HepG2 (cell line): Measurements from ENCODE around the gene PTPRM. TPM values are rescaled to one million over a fixed set of nuclear protein-coding genes. Genes with fewer than 3 reads are reported as not detected.
A peak's percentile ranks its signal among the peaks of the same experiment; 100 is the strongest.

Experiments
- ATM ChIP-seq: fragments of 450-650 bp; IDR thresholded peaks from 2 replicates; pipeline ENCODE4 v1.7.1; 2017; ENCODE audit warnings: mild to moderate bottlenecking, borderline replicate concordance
- CBFB ChIP-seq: sonication (generic); formaldehyde crosslinking; IDR thresholded peaks from 2 replicates; pipeline ENCODE4 v1.4.0; 2020; ENCODE audit warnings: missing genetic modification reagents
- HHEX ChIP-seq: IDR thresholded peaks from 2 replicates; pipeline ENCODE4 v1.6.1; 2016; ENCODE audit warnings: control low read depth
- HNRNPK ChIP-seq: fragments of 200-400 bp; formaldehyde crosslinking; IDR thresholded peaks from 2 replicates; pipeline ENCODE4 v1.6.1; 2018; ENCODE audit warnings: low read length, low read depth, moderate library complexity, mild to moderate bottlenecking; ENCODE audit not compliant: poor library complexity, severe bottlenecking
- JUN ChIP-seq: sonication (generic); formaldehyde crosslinking; IDR thresholded peaks from 2 replicates; pipeline ENCODE4 v1.4.0; 2020; ENCODE audit warnings: mild to moderate bottlenecking, missing genetic modification reagents
- NPAS2 ChIP-seq: sonication (generic); formaldehyde crosslinking; IDR thresholded peaks from 2 replicates; pipeline ENCODE4 v1.8.0; 2022; ENCODE audit warnings: mild to moderate bottlenecking, missing genetic modification reagents, borderline replicate concordance
- SNAPC2 ChIP-seq: sonication (generic); formaldehyde crosslinking; IDR thresholded peaks from 2 replicates; pipeline ENCODE4 v1.8.1; 2022; ENCODE audit warnings: mild to moderate bottlenecking, missing genetic modification reagents
- TEAD3 ChIP-seq: optimal IDR thresholded peaks from 2 replicates; pipeline ENCODE3; 2016; ENCODE audit warnings: borderline replicate concordance
- ZC3H13 ChIP-seq: sonication (generic); formaldehyde crosslinking; IDR thresholded peaks from 2 replicates; pipeline ENCODE4 v1.8.1; 2023; ENCODE audit warnings: mild to moderate bottlenecking, missing genetic modification reagents, moderate library complexity
- ZMYM2 ChIP-seq: sonication (generic); formaldehyde crosslinking; IDR thresholded peaks from 2 replicates; pipeline ENCODE4 v1.8.0; 2022; ENCODE audit warnings: mild to moderate bottlenecking, missing genetic modification reagents
- ZMYM4 ChIP-seq: sonication (generic); formaldehyde crosslinking; IDR thresholded peaks from 2 replicates; pipeline ENCODE4 v1.8.1; 2023; ENCODE audit warnings: mild to moderate bottlenecking, missing genetic modification reagents
- ZNF282 ChIP-seq: fragments of 450-650 bp; IDR thresholded peaks from 2 replicates; pipeline ENCODE4 v1.6.1; 2018; ENCODE audit not compliant: partially characterized antibody
- ZNF670 ChIP-seq: sonication (generic); formaldehyde crosslinking; IDR thresholded peaks from 2 replicates; pipeline ENCODE4 v1.8.0; 2022; ENCODE audit warnings: mild to moderate bottlenecking, missing genetic modification reagents, borderline replicate concordance
- ZSCAN12 ChIP-seq: sonication (generic); formaldehyde crosslinking; IDR thresholded peaks from 2 replicates; pipeline ENCODE4 v1.9.0; 2021; ENCODE audit warnings: mild to moderate bottlenecking, missing genetic modification reagents
- polyA plus RNA-seq, 8 experiments: library from polyadenylated mRNA; depleted of rRNA in 3 of 8; stranded (reverse) in 7 of 8; unstranded in 1 of 8; fragments of >200 nt; fragmentation: Illumina TruSeq in 4 of 8; extraction: Trizol in 4 of 8; gene quantifications; 2 replicates each; pipeline versions ENCODE4 v1.2.1 to v1.2.3, GENCODE V29; 2011 to 2016; ENCODE audit warnings: low read depth in 4 of 8, missing spikeins in 1 of 8, mixed read lengths in 1 of 8; ENCODE audit not compliant: insufficient read depth in 1 of 8
- total RNA-seq, 5 experiments: library from RNA; depleted of rRNA; stranded (reverse); fragments of >200 nt; fragmentation: Illumina TruSeq; extraction: Trizol; gene quantifications; 2 replicates each; pipeline ENCODE4 v1.2.3, GENCODE V29; 2016; ENCODE audit warnings: low read depth in 1 of 5
- TF ChIP-seq, protein P1 (sequence below): sonication (generic); formaldehyde crosslinking; IDR thresholded peaks from 2 replicates; pipeline ENCODE4 v1.4.0; 2020; ENCODE audit warnings: missing genetic modification reagents
- TF ChIP-seq, protein P2 (sequence below): sonication (generic); formaldehyde crosslinking; IDR thresholded peaks from 2 replicates; pipeline ENCODE4 v1.8.0; 2022; ENCODE audit warnings: mild to moderate bottlenecking, missing genetic modification reagents; ENCODE audit not compliant: insufficient replicate concordance
- TF ChIP-seq, protein P3 (sequence below): IDR thresholded peaks from 2 replicates; pipeline ENCODE4 v1.6.1; 2016; ENCODE audit warnings: low read depth, missing genetic modification reagents, missing compliant biosample characterization

The PTPRM gene
- total and polyA plus RNA-seq, 2 of the 13 experiments (the other 11 are each of a cell fraction or from before 2014, with no cell fraction given), result 12.6 to 108 TPM

DNA sequence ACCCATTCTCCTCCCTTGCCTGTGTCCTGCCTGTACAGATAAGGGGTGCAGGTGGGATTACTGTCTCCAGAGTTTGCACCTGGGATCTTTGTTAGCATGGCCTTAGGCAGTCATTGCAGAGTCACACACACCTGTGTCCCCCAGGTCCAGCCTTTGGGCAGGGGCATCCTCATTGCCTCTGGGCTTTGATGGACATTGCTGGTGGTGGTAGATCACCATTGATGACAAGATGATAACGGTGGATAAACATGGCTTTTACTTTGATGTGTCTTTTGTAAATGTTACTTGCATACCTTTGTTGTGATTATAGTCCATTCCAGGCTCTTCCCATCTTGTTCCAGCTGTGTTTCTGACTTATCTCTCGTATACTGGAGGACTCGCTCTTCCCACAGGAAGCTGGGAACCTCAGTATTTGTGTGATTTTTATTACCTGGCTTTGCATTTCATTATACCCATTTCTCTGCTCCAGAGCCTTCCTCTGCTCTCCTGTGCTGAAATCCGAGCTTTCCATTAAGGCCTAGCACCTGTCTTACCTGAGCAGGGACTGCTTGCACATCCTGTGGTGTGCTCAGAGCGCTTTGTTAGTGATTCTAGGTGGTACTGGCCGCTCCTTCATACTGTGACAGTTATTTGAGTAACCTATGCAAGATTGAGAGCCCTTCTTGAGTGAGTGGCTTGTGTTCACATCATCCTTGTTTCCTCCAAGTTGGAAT lies 79.2 kb downstream of the PTPRM start (continued):
- TF ChIP-seq, protein P1, sequence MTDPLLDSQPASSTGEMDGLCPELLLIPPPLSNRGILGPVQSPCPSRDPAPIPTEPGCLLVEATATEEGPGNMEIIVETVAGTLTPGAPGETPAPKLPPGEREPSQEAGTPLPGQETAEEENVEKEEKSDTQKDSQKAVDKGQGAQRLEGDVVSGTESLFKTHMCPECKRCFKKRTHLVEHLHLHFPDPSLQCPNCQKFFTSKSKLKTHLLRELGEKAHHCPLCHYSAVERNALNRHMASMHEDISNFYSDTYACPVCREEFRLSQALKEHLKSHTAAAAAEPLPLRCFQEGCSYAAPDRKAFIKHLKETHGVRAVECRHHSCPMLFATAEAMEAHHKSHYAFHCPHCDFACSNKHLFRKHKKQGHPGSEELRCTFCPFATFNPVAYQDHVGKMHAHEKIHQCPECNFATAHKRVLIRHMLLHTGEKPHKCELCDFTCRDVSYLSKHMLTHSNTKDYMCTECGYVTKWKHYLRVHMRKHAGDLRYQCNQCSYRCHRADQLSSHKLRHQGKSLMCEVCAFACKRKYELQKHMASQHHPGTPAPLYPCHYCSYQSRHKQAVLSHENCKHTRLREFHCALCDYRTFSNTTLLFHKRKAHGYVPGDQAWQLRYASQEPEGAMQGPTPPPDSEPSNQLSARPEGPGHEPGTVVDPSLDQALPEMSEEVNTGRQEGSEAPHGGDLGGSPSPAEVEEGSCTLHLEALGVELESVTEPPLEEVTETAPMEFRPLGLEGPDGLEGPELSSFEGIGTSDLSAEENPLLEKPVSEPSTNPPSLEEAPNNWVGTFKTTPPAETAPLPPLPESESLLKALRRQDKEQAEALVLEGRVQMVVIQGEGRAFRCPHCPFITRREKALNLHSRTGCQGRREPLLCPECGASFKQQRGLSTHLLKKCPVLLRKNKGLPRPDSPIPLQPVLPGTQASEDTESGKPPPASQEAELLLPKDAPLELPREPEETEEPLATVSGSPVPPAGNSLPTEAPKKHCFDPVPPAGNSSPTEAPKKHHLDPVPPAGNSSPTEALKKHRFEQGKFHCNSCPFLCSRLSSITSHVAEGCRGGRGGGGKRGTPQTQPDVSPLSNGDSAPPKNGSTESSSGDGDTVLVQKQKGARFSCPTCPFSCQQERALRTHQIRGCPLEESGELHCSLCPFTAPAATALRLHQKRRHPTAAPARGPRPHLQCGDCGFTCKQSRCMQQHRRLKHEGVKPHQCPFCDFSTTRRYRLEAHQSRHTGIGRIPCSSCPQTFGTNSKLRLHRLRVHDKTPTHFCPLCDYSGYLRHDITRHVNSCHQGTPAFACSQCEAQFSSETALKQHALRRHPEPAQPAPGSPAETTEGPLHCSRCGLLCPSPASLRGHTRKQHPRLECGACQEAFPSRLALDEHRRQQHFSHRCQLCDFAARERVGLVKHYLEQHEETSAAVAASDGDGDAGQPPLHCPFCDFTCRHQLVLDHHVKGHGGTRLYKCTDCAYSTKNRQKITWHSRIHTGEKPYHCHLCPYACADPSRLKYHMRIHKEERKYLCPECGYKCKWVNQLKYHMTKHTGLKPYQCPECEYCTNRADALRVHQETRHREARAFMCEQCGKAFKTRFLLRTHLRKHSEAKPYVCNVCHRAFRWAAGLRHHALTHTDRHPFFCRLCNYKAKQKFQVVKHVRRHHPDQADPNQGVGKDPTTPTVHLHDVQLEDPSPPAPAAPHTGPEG (CRISPR knock-in tag), result no peak
- TF ChIP-seq ATM, result no peak
- peak; percentile 95 for TF ChIP-seq TEAD3 (CRISPR knock-in tag)
- peak; percentile 77 for TF ChIP-seq HHEX (CRISPR knock-in tag)
- peak; percentile 46 for TF ChIP-seq ZMYM4 (CRISPR knock-in tag)
- no peak for TF ChIP-seq ZNF282
- TF ChIP-seq ZNF670 (CRISPR knock-in tag), result no peak
- TF ChIP-seq ZC3H13 (CRISPR knock-in tag), result no peak
- TF ChIP-seq ZMYM2 (CRISPR knock-in tag), result no peak
- TF ChIP-seq JUN (CRISPR knock-in tag), result peak; percentile 65; the same call in 1 of the 2 replicates
- no peak for TF ChIP-seq HNRNPK
- no peak for TF ChIP-seq ZSCAN12 (CRISPR knock-in tag)
- no peak for TF ChIP-seq SNAPC2 (CRISPR knock-in tag)
- TF ChIP-seq, protein P2, sequence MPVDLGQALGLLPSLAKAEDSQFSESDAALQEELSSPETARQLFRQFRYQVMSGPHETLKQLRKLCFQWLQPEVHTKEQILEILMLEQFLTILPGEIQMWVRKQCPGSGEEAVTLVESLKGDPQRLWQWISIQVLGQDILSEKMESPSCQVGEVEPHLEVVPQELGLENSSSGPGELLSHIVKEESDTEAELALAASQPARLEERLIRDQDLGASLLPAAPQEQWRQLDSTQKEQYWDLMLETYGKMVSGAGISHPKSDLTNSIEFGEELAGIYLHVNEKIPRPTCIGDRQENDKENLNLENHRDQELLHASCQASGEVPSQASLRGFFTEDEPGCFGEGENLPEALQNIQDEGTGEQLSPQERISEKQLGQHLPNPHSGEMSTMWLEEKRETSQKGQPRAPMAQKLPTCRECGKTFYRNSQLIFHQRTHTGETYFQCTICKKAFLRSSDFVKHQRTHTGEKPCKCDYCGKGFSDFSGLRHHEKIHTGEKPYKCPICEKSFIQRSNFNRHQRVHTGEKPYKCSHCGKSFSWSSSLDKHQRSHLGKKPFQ (CRISPR knock-in tag), result no peak
- TF ChIP-seq CBFB (CRISPR knock-in tag), result no peak
- TF ChIP-seq NPAS2 (CRISPR knock-in tag), result no peak
- TF ChIP-seq, protein P3, sequence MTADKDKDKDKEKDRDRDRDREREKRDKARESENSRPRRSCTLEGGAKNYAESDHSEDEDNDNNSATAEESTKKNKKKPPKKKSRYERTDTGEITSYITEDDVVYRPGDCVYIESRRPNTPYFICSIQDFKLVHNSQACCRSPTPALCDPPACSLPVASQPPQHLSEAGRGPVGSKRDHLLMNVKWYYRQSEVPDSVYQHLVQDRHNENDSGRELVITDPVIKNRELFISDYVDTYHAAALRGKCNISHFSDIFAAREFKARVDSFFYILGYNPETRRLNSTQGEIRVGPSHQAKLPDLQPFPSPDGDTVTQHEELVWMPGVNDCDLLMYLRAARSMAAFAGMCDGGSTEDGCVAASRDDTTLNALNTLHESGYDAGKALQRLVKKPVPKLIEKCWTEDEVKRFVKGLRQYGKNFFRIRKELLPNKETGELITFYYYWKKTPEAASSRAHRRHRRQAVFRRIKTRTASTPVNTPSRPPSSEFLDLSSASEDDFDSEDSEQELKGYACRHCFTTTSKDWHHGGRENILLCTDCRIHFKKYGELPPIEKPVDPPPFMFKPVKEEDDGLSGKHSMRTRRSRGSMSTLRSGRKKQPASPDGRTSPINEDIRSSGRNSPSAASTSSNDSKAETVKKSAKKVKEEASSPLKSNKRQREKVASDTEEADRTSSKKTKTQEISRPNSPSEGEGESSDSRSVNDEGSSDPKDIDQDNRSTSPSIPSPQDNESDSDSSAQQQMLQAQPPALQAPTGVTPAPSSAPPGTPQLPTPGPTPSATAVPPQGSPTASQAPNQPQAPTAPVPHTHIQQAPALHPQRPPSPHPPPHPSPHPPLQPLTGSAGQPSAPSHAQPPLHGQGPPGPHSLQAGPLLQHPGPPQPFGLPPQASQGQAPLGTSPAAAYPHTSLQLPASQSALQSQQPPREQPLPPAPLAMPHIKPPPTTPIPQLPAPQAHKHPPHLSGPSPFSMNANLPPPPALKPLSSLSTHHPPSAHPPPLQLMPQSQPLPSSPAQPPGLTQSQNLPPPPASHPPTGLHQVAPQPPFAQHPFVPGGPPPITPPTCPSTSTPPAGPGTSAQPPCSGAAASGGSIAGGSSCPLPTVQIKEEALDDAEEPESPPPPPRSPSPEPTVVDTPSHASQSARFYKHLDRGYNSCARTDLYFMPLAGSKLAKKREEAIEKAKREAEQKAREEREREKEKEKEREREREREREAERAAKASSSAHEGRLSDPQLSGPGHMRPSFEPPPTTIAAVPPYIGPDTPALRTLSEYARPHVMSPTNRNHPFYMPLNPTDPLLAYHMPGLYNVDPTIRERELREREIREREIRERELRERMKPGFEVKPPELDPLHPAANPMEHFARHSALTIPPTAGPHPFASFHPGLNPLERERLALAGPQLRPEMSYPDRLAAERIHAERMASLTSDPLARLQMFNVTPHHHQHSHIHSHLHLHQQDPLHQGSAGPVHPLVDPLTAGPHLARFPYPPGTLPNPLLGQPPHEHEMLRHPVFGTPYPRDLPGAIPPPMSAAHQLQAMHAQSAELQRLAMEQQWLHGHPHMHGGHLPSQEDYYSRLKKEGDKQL (CRISPR knock-in tag), result peak; percentile 86; the same call in 1 of the 2 replicates
